ENCODE measurements around the gene TLE5. TPM values are rescaled to one million over a fixed set of nuclear protein-coding genes. Genes with fewer than 3 reads are reported as not detected.

The TLE5 gene
- total and polyA plus RNA-seq, 2 experiments from 2014 or later = 260 to 308 TPM

- H3K27ac ChIP-seq = no peak overlapping the region
- peaks cover 13% of the 10 kb centered on the region for H3K4me1 ChIP-seq (ENCODE audit: insufficient read depth)
- no peaks in the 10 kb centered on the region for H3K27me3 ChIP-seq
- DNase-seq (ENCODE audit: low spot score) = no peak
- no peaks in the 10 kb centered on the region for H3K79me2 ChIP-seq
- no peak for TF ChIP-seq EZH2 (IDR thresholded peaks at IDR 0.05; ENCODE audit: borderline replicate concordance)
- no peak for TF ChIP-seq EZH2phosphoT487 (IDR thresholded peaks at IDR 0.05; ENCODE audit: low read depth, severe bottlenecking, unreplicated experiment)
- TF ChIP-seq CTCF (IDR thresholded peaks at IDR 0.05; ENCODE audit: poor library complexity) = no peak
- no peak overlapping the region for H3K4me2 ChIP-seq
- no peaks in the 10 kb centered on the region for H3K9me3 ChIP-seq (ENCODE audit: low read depth)
- H2AFZ ChIP-seq = no peak overlapping the region
- H3K4me3 ChIP-seq = no peak overlapping the region
- 93% methylated on average over 6 of the region's 6 CpGs for WGBS (ENCODE audit: low lambda C conversion rate, missing lambda C conversion rate)
- no peaks in the 10 kb centered on the region for H4K20me1 ChIP-seq (ENCODE audit: insufficient read depth, poor library complexity, severe bottlenecking)
- no peaks in the 10 kb centered on the region for H3K36me3 ChIP-seq (replicated peaks; ENCODE audit: insufficient read depth, low read depth)
- H3K9me2 ChIP-seq (replicated peaks; ENCODE audit: insufficient read depth) = no peaks in the 10 kb centered on the region
These were observed 17.1 kb downstream of the TLE5 start for GRCh38 chr19:3045191-3045590.

- H2AFZ ChIP-seq = no peak overlapping the region
- WGBS (ENCODE audit: low lambda C conversion rate, missing lambda C conversion rate) = 53% methylated on average over 15 of the region's 15 CpGs
These were observed 19.6 kb downstream of the TLE5 start for GRCh38 chr19:3042621-3043267.

GRCh38 chr19:3041761-3042620 lies 20.3 kb downstream of the TLE5 start:
- Histone ChIP-seq H4K20me1 (ENCODE audit: insufficient read depth, poor library complexity, severe bottlenecking) (no peaks in the 10 kb centered on the region), H3K27ac (peak overlapping the region; percentile 97), H3K4me2 (peak overlapping the region; percentile 82), H3K4me3 (no peak overlapping the region), H2AFZ (peak overlapping the region; percentile 78), H3K4me1 (ENCODE audit: insufficient read depth) (peaks cover 4% of the 10 kb centered on the region), H3K27me3 (no peaks in the 10 kb centered on the region), H3K36me3 (replicated peaks; ENCODE audit: insufficient read depth, low read depth) (no peaks in the 10 kb centered on the region), H3K9me2 (replicated peaks; ENCODE audit: insufficient read depth) (no peaks in the 10 kb centered on the region), H3K79me2 (no peaks in the 10 kb centered on the region), H3K9me3 (ENCODE audit: low read depth) (no peaks in the 10 kb centered on the region)
- TF ChIP-seq EZH2phosphoT487 (IDR thresholded peaks at IDR 0.05; ENCODE audit: low read depth, severe bottlenecking, unreplicated experiment) (no peak), EZH2 (IDR thresholded peaks at IDR 0.05; ENCODE audit: borderline replicate concordance) (no peak), CTCF (IDR thresholded peaks at IDR 0.05; ENCODE audit: poor library complexity) (no peak)
- 26% methylated on average over 18 of the region's 40 CpGs for WGBS (ENCODE audit: low lambda C conversion rate, missing lambda C conversion rate)
- peak; percentile 62 for DNase-seq (ENCODE audit: low spot score)

More at GRCh38 chr19:3042621-3043267, 19.6 kb downstream of the TLE5 start:
- H3K9me3 ChIP-seq (ENCODE audit: low read depth) = no peaks in the 10 kb centered on the region
- TF ChIP-seq CTCF (IDR thresholded peaks at IDR 0.05; ENCODE audit: poor library complexity) = no peak
- TF ChIP-seq EZH2phosphoT487 (IDR thresholded peaks at IDR 0.05; ENCODE audit: low read depth, severe bottlenecking, unreplicated experiment) = no peak
- TF ChIP-seq EZH2 (IDR thresholded peaks at IDR 0.05; ENCODE audit: borderline replicate concordance) = no peak
- H3K4me2 ChIP-seq = peak overlapping the region; percentile 82
- H3K27me3 ChIP-seq = no peaks in the 10 kb centered on the region
- no peak for DNase-seq (ENCODE audit: low spot score)
- H3K79me2 ChIP-seq = no peaks in the 10 kb centered on the region
- peak overlapping the region; percentile 83 for H3K27ac ChIP-seq
- H3K36me3 ChIP-seq (replicated peaks; ENCODE audit: insufficient read depth, low read depth) = no peaks in the 10 kb centered on the region
- no peak overlapping the region for H3K4me3 ChIP-seq
- H3K4me1 ChIP-seq (ENCODE audit: insufficient read depth) = peaks cover 9% of the 10 kb centered on the region
- H3K9me2 ChIP-seq (replicated peaks; ENCODE audit: insufficient read depth) = no peaks in the 10 kb centered on the region
- H4K20me1 ChIP-seq (ENCODE audit: insufficient read depth, poor library complexity, severe bottlenecking) = no peaks in the 10 kb centered on the region

All from hepatocyte (in vitro differentiated cells).